Nephron (organoid): ENCODE results near the gene ZNF627.

ENCODE experiments used
- H3K27ac Mint-ChIP-seq, 3 experiments: 2 replicates each; pipeline ENCODE4 v1.8.0; 2020; ENCODE audit warnings: mixed read lengths in 3 of 3, mild to moderate bottlenecking in 2 of 3, moderate library complexity in 1 of 3
- H3K27me3 Mint-ChIP-seq: 2 replicates; pipeline ENCODE4 v1.8.0; 2021; ENCODE audit warnings: low read depth, mild to moderate bottlenecking, moderate library complexity, mixed read lengths
- H3K36me3 Mint-ChIP-seq: 2 replicates; pipeline ENCODE4 v1.8.0; 2020; ENCODE audit warnings: low read depth, mixed read lengths
- H3K4me1 Mint-ChIP-seq: 2 replicates; pipeline ENCODE4 v1.8.0; 2020; ENCODE audit warnings: mixed read lengths
- H3K4me3 Mint-ChIP-seq, 3 experiments: 2 replicates each; pipeline ENCODE4 v1.8.0; 2020; ENCODE audit warnings: mild to moderate bottlenecking in 3 of 3, mixed read lengths in 3 of 3, moderate library complexity in 2 of 3
- H3K9me3 Mint-ChIP-seq: 2 replicates; pipeline ENCODE4 v1.8.0; 2020; ENCODE audit warnings: mixed read lengths
- CTCF ChIP-seq, 3 experiments: fragments of 200-600 bp; sonication (generic); IDR thresholded peaks; one replicate each; pipeline ENCODE4 v1.5.0; 2021; ENCODE audit warnings: antibody characterized with exemption in 3 of 3; ENCODE audit not compliant: unreplicated experiment in 3 of 3

The ZNF627 gene

GRCh38 chr19:11649941-11650340 is 52.7 kb downstream of the ZNF627 start:
- Mint-ChIP-seq H3K27me3 (no peaks in the 10 kb centered on the region), H3K27ac (no peak overlapping the region), H3K9me3 (peaks cover 49% of the 10 kb centered on the region), H3K36me3 (peaks cover 89% of the 10 kb centered on the region), H3K4me1 (no peaks in the 10 kb centered on the region), H3K4me3 (no peak overlapping the region)
- TF ChIP-seq CTCF (IDR thresholded peaks at IDR 0.05; ENCODE audit: unreplicated experiment in 3 of 3): no peak

DNA sequence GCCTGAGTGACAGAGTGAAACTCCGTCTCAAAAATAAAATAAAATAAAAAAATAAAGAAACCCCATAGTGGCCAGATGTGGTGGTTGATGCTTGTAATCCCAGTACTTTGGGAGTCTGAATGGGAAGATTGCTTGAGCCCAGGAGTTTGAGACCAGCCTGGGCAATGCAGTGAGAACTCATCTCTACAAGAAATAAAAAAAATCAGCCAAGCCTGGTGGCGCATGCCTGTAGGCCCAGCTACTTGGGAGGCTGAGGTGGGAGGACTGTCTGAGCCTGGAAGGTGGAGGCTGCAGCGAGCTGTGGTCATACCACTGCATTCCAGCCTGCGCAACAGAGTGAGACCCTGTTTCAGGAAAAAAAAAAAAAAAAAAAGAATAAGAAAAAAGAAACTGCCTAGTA is 53.8 kb downstream of the ZNF627 start:
- Mint-ChIP-seq H3K27ac (no peak overlapping the region), H3K4me1 (no peaks in the 10 kb centered on the region), H3K4me3 (no peak overlapping the region), H3K27me3 (no peaks in the 10 kb centered on the region), H3K36me3 (peaks cover 94% of the 10 kb centered on the region), H3K9me3 (peaks cover 53% of the 10 kb centered on the region)
- no peak for TF ChIP-seq CTCF (IDR thresholded peaks at IDR 0.05; ENCODE audit: unreplicated experiment in 3 of 3)

DNA sequence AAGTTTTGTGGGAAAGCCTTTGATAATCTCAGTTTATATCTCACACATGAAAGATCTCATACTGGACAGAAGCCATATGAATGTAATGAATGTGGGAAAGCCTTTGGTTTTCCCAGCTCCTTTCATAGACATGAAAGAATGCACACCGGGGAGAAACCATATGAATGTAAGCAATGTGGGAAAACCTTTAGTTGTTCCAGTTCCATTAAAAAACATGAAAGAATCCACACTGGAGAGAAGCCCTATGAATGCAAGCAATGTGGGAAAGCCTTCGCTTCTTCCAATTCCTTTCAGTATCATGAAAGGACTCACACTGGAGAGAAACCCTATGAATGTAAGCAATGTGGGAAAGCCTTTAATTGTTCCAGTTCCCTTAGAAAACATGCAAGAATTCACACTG is 54.8 kb downstream of the ZNF627 start:
- Mint-ChIP-seq H3K27ac (no peak overlapping the region), H3K36me3 (peaks cover 95% of the 10 kb centered on the region), H3K4me1 (no peaks in the 10 kb centered on the region), H3K4me3 (no peak overlapping the region), H3K27me3 (no peaks in the 10 kb centered on the region), H3K9me3 (peaks cover 55% of the 10 kb centered on the region)
- TF ChIP-seq CTCF (IDR thresholded peaks at IDR 0.05; ENCODE audit: unreplicated experiment in 3 of 3): no peak

- peaks cover 53% of the 10 kb centered on the region for H3K9me3 Mint-ChIP-seq
- no peaks in the 10 kb centered on the region for H3K27me3 Mint-ChIP-seq
- no peak overlapping the region for H3K4me3 Mint-ChIP-seq
- H3K4me1 Mint-ChIP-seq: no peaks in the 10 kb centered on the region
- no peak overlapping the region for H3K27ac Mint-ChIP-seq
- peaks cover 94% of the 10 kb centered on the region for H3K36me3 Mint-ChIP-seq
- TF ChIP-seq CTCF (IDR thresholded peaks at IDR 0.05; ENCODE audit: unreplicated experiment in 3 of 3): no peak
These were observed 55.2 kb downstream of the ZNF627 start for GRCh38 chr19:11652492-11652891.

DNA sequence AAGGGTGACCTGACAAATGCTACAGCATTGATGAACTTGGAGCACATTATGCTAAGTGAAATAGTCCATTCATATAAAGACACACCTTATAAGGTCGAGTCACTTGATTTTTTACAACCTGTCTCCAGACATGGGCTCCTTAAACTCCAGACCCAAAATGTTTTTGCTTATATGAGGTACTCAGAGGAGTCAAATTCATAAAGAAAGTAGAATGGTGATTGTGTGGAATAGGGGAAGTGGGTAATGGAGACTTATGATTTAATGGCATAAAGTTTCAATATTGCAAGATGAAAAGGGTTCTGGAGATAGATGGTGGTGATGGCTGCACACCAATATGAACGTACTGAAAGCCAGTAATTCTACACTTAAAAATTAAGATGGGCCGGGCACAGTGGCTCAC is 59.3 kb downstream of the ZNF627 start:
- Mint-ChIP-seq H3K4me3 (no peak overlapping the region), H3K9me3 (peaks cover 49% of the 10 kb centered on the region), H3K27me3 (no peaks in the 10 kb centered on the region), H3K27ac (no peak overlapping the region), H3K36me3 (peaks cover 76% of the 10 kb centered on the region), H3K4me1 (no peaks in the 10 kb centered on the region)
- no peak for TF ChIP-seq CTCF (IDR thresholded peaks at IDR 0.05; ENCODE audit: unreplicated experiment in 3 of 3)

DNA sequence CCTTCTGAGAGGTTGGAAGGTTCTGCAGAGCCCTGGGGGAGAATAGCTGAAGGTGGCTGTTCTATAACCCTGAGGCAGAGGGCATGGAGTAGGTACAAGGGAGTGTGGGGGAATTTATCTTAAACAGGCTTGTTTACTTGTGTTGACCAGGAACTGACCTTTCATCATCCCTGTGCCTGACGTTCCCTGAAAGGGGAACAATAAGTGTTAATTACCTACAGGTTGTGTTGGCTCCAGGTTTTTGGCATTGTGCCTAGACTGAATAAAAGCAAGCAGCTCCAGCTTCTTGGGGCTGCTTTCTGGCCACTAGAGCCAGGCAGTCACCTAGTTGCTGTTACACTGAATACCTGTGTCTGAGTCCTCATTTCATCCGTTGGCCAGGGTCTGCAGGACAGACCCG is 60.0 kb downstream of the ZNF627 start:
- Mint-ChIP-seq H3K9me3 (peaks cover 46% of the 10 kb centered on the region), H3K27ac (no peak overlapping the region), H3K36me3 (peaks cover 76% of the 10 kb centered on the region), H3K4me1 (no peaks in the 10 kb centered on the region), H3K4me3 (no peak overlapping the region), H3K27me3 (no peaks in the 10 kb centered on the region)
- no peak for TF ChIP-seq CTCF (IDR thresholded peaks at IDR 0.05; ENCODE audit: unreplicated experiment in 3 of 3)
